Cardiac muscle cell (in vitro differentiated cells and primary cell): ENCODE data around the gene RAB9B. TPM values are rescaled to one million over a fixed set of nuclear protein-coding genes. Genes with fewer than 3 reads are reported as not detected.

Experiments
- DNase-seq, 2 donors: peaks; one replicate each; pipeline versions ENCODE4 v3.0.0 to v3.0.0-alpha.2; 2010 to 2017; ENCODE audit warnings: low read depth in 1 of 2, low spot score in 1 of 2
- H3K27ac ChIP-seq: fragments of 200-600 bp; sonication (generic); 2 replicates; pipeline ENCODE4 v1.5.1; 2016
- H3K27me3 ChIP-seq: fragments of 200-600 bp; sonication (generic); 2 replicates; pipeline ENCODE4 v1.6.0; 2016; ENCODE audit warnings: control low read depth
- H3K36me3 ChIP-seq: fragments of 200-600 bp; sonication (generic); 2 replicates; pipeline ENCODE4 v1.5.1; 2016; ENCODE audit warnings: control low read depth
- H3K4me1 ChIP-seq: fragments of 200-600 bp; sonication (generic); 2 replicates; pipeline ENCODE4 v1.8.1; 2017; ENCODE audit warnings: low read depth, mild to moderate bottlenecking, mixed run types
- H3K4me3 ChIP-seq: fragments of 200-600 bp; sonication (generic); 2 replicates; pipeline ENCODE4 v1.5.1; 2016; ENCODE audit warnings: mild to moderate bottlenecking
- H3K9me3 ChIP-seq: fragments of 200-600 bp; sonication (generic); 2 replicates; pipeline ENCODE4 v1.5.1; 2017; ENCODE audit warnings: low read depth, mild to moderate bottlenecking, control low read depth
- polyA plus RNA-seq: library from polyadenylated mRNA; unstranded; fragments of >200 nt; fragmentation: Nextera tagmentation; extraction: Ambion mirVana; gene quantifications from 2 replicates; pipeline ENCODE4 v1.2.1, GENCODE V29; 2016
- total RNA-seq: library from RNA; depleted of rRNA; stranded (reverse); fragments of >200 nt; gene quantifications from 2 replicates; pipeline ENCODE4 v1.2.3, GENCODE V29; 2016
- TF ChIP-seq, protein P1 (sequence below): IDR thresholded peaks from 2 replicates; pipeline ENCODE4 v1.5.1; 2012; ENCODE audit warnings: low read depth, mild to moderate bottlenecking, low read length

RAB9B gene, protein sequence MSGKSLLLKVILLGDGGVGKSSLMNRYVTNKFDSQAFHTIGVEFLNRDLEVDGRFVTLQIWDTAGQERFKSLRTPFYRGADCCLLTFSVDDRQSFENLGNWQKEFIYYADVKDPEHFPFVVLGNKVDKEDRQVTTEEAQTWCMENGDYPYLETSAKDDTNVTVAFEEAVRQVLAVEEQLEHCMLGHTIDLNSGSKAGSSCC
- total RNA-seq (3.4 and 5.8 TPM in 2 replicates), polyA plus RNA-seq (3.3 and 6.6 TPM in 2 replicates)

- peaks cover 61% of the 10 kb centered on the region for H3K27me3 ChIP-seq
- TF ChIP-seq, protein P1, sequence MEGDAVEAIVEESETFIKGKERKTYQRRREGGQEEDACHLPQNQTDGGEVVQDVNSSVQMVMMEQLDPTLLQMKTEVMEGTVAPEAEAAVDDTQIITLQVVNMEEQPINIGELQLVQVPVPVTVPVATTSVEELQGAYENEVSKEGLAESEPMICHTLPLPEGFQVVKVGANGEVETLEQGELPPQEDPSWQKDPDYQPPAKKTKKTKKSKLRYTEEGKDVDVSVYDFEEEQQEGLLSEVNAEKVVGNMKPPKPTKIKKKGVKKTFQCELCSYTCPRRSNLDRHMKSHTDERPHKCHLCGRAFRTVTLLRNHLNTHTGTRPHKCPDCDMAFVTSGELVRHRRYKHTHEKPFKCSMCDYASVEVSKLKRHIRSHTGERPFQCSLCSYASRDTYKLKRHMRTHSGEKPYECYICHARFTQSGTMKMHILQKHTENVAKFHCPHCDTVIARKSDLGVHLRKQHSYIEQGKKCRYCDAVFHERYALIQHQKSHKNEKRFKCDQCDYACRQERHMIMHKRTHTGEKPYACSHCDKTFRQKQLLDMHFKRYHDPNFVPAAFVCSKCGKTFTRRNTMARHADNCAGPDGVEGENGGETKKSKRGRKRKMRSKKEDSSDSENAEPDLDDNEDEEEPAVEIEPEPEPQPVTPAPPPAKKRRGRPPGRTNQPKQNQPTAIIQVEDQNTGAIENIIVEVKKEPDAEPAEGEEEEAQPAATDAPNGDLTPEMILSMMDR, result no peak
Measured at GRCh38 chrX:103831803-103832544, at the start of gene RAB9B. TSS of gene RAB9B (minus strand) at chrX:103832257. CDS start at chrX:103825784, 6,473 bp downstream.

GRCh38 chrX:103879339-103879738 is 47.3 kb upstream of the RAB9B start:
- Histone ChIP-seq H3K27ac (no peak overlapping the region), H3K36me3 (no peaks in the 10 kb centered on the region), H3K4me1 (no peaks in the 10 kb centered on the region), H3K9me3 (no peaks in the 10 kb centered on the region), H3K27me3 (no peaks in the 10 kb centered on the region), H3K4me3 (no peak overlapping the region)
- TF ChIP-seq, protein P1, result no peak
- DNase-seq, result peak in 1 of 2 donors; percentile 70

More at GRCh38 chrX:103831803-103832544, at the start of gene RAB9B:
- no peaks in the 10 kb centered on the region for H3K9me3 ChIP-seq
- H3K4me1 ChIP-seq, result no peaks in the 10 kb centered on the region
- peak within 1 kb of the TSS; percentile 44 for H3K4me3 ChIP-seq
- DNase-seq, result peak; percentile 59 to 73
- H3K36me3 ChIP-seq, result no peaks in the 10 kb centered on the region
- no peak within 1 kb of the TSS for H3K27ac ChIP-seq

DNA sequence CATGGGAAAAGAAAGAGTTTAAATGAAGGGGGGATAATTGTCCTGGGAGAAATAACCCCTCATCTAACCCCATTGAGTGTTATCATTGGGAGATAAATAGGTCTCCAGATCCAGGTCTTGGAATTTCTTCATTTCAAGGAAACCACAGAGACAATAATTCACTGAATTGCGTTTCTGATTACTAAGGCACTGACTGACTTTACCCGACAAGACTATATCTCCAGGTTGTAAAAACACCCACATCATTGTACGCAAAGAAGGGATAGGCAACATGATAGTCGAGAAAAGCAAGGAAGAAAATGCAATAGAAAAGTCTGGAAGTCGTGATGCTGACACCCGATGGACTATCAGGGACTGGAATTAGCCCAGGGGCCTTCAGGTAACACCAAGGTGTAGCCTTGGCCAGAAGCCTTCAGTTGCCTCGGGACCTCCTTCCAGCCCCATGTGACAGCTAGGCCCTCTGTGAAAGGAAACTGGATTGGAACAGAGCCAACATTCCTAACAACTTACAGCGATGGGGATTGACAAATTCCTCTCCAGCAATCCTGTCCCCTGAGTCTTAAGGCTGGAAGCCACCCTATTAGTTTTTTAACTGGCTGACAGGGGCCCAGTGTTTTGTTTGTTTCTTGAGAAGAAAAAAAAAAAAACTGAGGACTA is 46.5 kb upstream of the RAB9B start:
- Histone ChIP-seq H3K9me3 (no peaks in the 10 kb centered on the region), H3K4me3 (no peak overlapping the region), H3K27ac (no peak overlapping the region), H3K36me3 (no peaks in the 10 kb centered on the region), H3K4me1 (no peaks in the 10 kb centered on the region), H3K27me3 (no peaks in the 10 kb centered on the region)
- TF ChIP-seq, protein P1, result no peak
- DNase-seq, result peak; percentile 61 to 81

- TF ChIP-seq, protein P1, result no peak
- no peak overlapping the region for H3K4me3 ChIP-seq
- no peak overlapping the region for H3K27ac ChIP-seq
- no peaks in the 10 kb centered on the region for H3K27me3 ChIP-seq
- no peak for DNase-seq
- H3K4me1 ChIP-seq, result no peaks in the 10 kb centered on the region
- H3K9me3 ChIP-seq, result no peaks in the 10 kb centered on the region
- H3K36me3 ChIP-seq, result no peaks in the 10 kb centered on the region
Measured at GRCh38 chrX:103877571-103877970, 45.5 kb upstream of the RAB9B start.

GRCh38 chrX:103864886-103865534 is 33.0 kb upstream of the RAB9B start:
- Histone ChIP-seq H3K27me3 (no peaks in the 10 kb centered on the region), H3K4me1 (no peaks in the 10 kb centered on the region), H3K9me3 (no peaks in the 10 kb centered on the region), H3K27ac (no peak overlapping the region), H3K4me3 (no peak overlapping the region), H3K36me3 (no peaks in the 10 kb centered on the region)
- TF ChIP-seq, protein P1, result no peak
- DNase-seq, result peak in 1 of 2 donors; percentile 50
